ENCODE measurements around the gene RPH3AL. TPM values are rescaled to one million over a fixed set of nuclear protein-coding genes. Genes with fewer than 3 reads are reported as not detected.

Gene RPH3AL
- total and polyA plus RNA-seq, 8 donors = 8.9 to 57.1 (median 11.0) TPM

GRCh38 chr17:343211-343610 lies 9.4 kb downstream of the RPH3AL start:
- Histone ChIP-seq H3K36me3 (no peaks in the 10 kb centered on the region), H3K27ac (no peak overlapping the region), H3K4me3 (no peak overlapping the region), H3K9me3 (no peaks in the 10 kb centered on the region), H3K27me3 (no peaks in the 10 kb centered on the region), H3K4me1 (peaks cover 5 to 20% of the 10 kb centered on the region in 2 donors)
- peak in 1 of 4 donors; percentile 15 for DNase-seq
- TF ChIP-seq CTCF (IDR thresholded peaks at IDR 0.05) = no peak
- ATAC-seq = no peak
- intact Hi-C loops (cut with DNase I) = no loop called here

GRCh38 chr17:340074-340473 lies 12.5 kb downstream of the RPH3AL start:
- Histone ChIP-seq H3K4me3 (no peak overlapping the region), H3K4me1 (peaks cover 0 to 28% of the 10 kb centered on the region in 2 donors), H3K27ac (no peak overlapping the region), H3K36me3 (no peaks in the 10 kb centered on the region), H3K27me3 (peaks cover 0 to 14% of the 10 kb centered on the region in 2 donors), H3K9me3 (no peaks in the 10 kb centered on the region)
- DNase-seq = no peak
- intact Hi-C loops (cut with DNase I) = no loop called here
- ATAC-seq = no peak
- TF ChIP-seq CTCF (IDR thresholded peaks at IDR 0.05) = no peak

GRCh38 chr17:339193-340061 lies 13.2 kb downstream of the RPH3AL start:
- intact Hi-C loops (cut with DNase I) = no loop called here
- no peak for TF ChIP-seq CTCF (IDR thresholded peaks at IDR 0.05)
- no peak for DNase-seq
- Histone ChIP-seq H3K4me3 (no peak overlapping the region), H3K36me3 (no peaks in the 10 kb centered on the region), H3K27me3 (peaks cover 0 to 17% of the 10 kb centered on the region in 2 donors), H3K9me3 (no peaks in the 10 kb centered on the region), H3K27ac (no peak overlapping the region), H3K4me1 (peaks cover 0 to 29% of the 10 kb centered on the region in 2 donors)
- peak; percentile 45 for ATAC-seq

GRCh38 chr17:338442-339192 lies 14.0 kb downstream of the RPH3AL start:
- Histone ChIP-seq H3K27me3 (peaks cover 0 to 23% of the 10 kb centered on the region in 2 donors), H3K27ac (no peak overlapping the region), H3K4me3 (no peak overlapping the region), H3K9me3 (no peaks in the 10 kb centered on the region), H3K4me1 (peaks cover 7 to 36% of the 10 kb centered on the region in 2 donors), H3K36me3 (no peaks in the 10 kb centered on the region)
- DNase-seq (no peak), ATAC-seq (peak; percentile 48)
- no peak for TF ChIP-seq CTCF (IDR thresholded peaks at IDR 0.05)
- intact Hi-C loops (cut with DNase I) = no loop called here

- no peak overlapping the region for H3K27ac ChIP-seq
- H3K4me3 ChIP-seq = no peak overlapping the region
- intact Hi-C loops (cut with DNase I) = no loop called here
- peaks cover 0 to 23% of the 10 kb centered on the region in 2 donors for H3K27me3 ChIP-seq
- no peaks in the 10 kb centered on the region for H3K9me3 ChIP-seq
- no peak for TF ChIP-seq CTCF (IDR thresholded peaks at IDR 0.05)
- ATAC-seq (no peak), DNase-seq (no peak)
- H3K36me3 ChIP-seq = no peaks in the 10 kb centered on the region
- H3K4me1 ChIP-seq = peaks cover 7 to 41% of the 10 kb centered on the region in 2 donors
Measured at GRCh38 chr17:337866-338265, 14.7 kb downstream of the RPH3AL start.

Measured in left lung (tissue), 10 donors.